MM.1S (cell line): ENCODE measurements around the gene PHF21A.
"Not testable (repeated sequence)": the region's sequence is repeated elsewhere in the genome, so short reads cannot be mapped to it uniquely, and the experiment has no call there.

ENCODE experiments used
- DNase-seq: peaks from one replicate; pipeline ENCODE4 v3.0.0-alpha.2; 2015
- H2AFZ ChIP-seq: fragments of 300-600 bp; sonication (generic); 2 replicates; pipeline ENCODE4 v1.6.0; 2016; ENCODE audit warnings: antibody characterized with exemption, low read length
- H3F3A ChIP-seq: fragments of 300-600 bp; sonication (generic); 2 replicates; pipeline ENCODE4 v1.6.1; 2016; ENCODE audit warnings: mild to moderate bottlenecking, antibody characterized with exemption, low read length, moderate library complexity, mixed read lengths; ENCODE audit not compliant: insufficient read depth
- H3K27ac ChIP-seq: fragments of 300-600 bp; sonication (generic); 2 replicates; pipeline ENCODE4 v1.5.1; 2016; ENCODE audit warnings: mild to moderate bottlenecking, low read length
- H3K27me3 ChIP-seq: fragments of 300-600 bp; sonication (generic); replicated peaks from 2 replicates; pipeline ENCODE4 v1.6.0; 2016; ENCODE audit warnings: low read length; ENCODE audit not compliant: insufficient read depth
- H3K36me3 ChIP-seq: fragments of 300-600 bp; sonication (generic); replicated peaks from 2 replicates; pipeline ENCODE4 v1.6.1; 2016; ENCODE audit warnings: mild to moderate bottlenecking, low read length, mixed read lengths; ENCODE audit not compliant: insufficient read depth
- H3K4me1 ChIP-seq: fragments of 300-600 bp; sonication (generic); 2 replicates; pipeline ENCODE4 v1.6.1; 2016; ENCODE audit warnings: low read length, mixed read lengths
- H3K4me2 ChIP-seq: fragments of 300-600 bp; sonication (generic); 2 replicates; pipeline ENCODE4 v1.6.0; 2016; ENCODE audit warnings: low read depth, low read length
- H3K4me3 ChIP-seq: fragments of 300-600 bp; sonication (generic); 2 replicates; pipeline ENCODE4 v1.5.1; 2016; ENCODE audit warnings: low read length, mixed read lengths
- H3K79me2 ChIP-seq: fragments of 300-600 bp; sonication (generic); 2 replicates; pipeline ENCODE4 v1.6.1; 2016; ENCODE audit warnings: mixed run types, low read length, mixed read lengths
- H3K9ac ChIP-seq: fragments of 300-600 bp; sonication (generic); 2 replicates; pipeline ENCODE4 v1.6.1; 2016; ENCODE audit warnings: low read length, mixed read lengths
- H3K9me2 ChIP-seq: fragments of 300-600 bp; sonication (generic); replicated peaks from 2 replicates; pipeline ENCODE4 v1.6.1; 2016; ENCODE audit warnings: mild to moderate bottlenecking, low read length, mixed read lengths; ENCODE audit not compliant: insufficient read depth
- H3K9me3 ChIP-seq: fragments of 300-600 bp; sonication (generic); replicated peaks from 2 replicates; pipeline ENCODE4 v1.6.1; 2016; ENCODE audit warnings: mild to moderate bottlenecking, low read length, mixed read lengths; ENCODE audit not compliant: insufficient read depth
- H4K20me1 ChIP-seq: fragments of 300-600 bp; sonication (generic); 2 replicates; pipeline ENCODE4 v1.6.1; 2016; ENCODE audit warnings: mild to moderate bottlenecking, low read length, moderate library complexity, mixed read lengths; ENCODE audit not compliant: insufficient read depth
- EZH2 ChIP-seq: fragments of 300-600 bp; sonication (generic); optimal IDR thresholded peaks from 2 replicates; pipeline ENCODE3; 2017; ENCODE audit warnings: low read depth, mild to moderate bottlenecking, antibody characterized with exemption, low read length, mixed read lengths
- EZH2phosphoT487 ChIP-seq: fragments of 300-600 bp; sonication (generic); IDR thresholded peaks from 2 replicates; pipeline ENCODE4 v1.6.1; 2018; ENCODE audit warnings: antibody characterized with exemption, low read length
- TF ChIP-seq, protein P1 (sequence below): fragments of 300-600 bp; sonication (generic); IDR thresholded peaks from 2 replicates; pipeline ENCODE4 v1.5.1; 2016; ENCODE audit warnings: antibody characterized with exemption, low read length, mixed read lengths

PHF21A gene

DNA sequence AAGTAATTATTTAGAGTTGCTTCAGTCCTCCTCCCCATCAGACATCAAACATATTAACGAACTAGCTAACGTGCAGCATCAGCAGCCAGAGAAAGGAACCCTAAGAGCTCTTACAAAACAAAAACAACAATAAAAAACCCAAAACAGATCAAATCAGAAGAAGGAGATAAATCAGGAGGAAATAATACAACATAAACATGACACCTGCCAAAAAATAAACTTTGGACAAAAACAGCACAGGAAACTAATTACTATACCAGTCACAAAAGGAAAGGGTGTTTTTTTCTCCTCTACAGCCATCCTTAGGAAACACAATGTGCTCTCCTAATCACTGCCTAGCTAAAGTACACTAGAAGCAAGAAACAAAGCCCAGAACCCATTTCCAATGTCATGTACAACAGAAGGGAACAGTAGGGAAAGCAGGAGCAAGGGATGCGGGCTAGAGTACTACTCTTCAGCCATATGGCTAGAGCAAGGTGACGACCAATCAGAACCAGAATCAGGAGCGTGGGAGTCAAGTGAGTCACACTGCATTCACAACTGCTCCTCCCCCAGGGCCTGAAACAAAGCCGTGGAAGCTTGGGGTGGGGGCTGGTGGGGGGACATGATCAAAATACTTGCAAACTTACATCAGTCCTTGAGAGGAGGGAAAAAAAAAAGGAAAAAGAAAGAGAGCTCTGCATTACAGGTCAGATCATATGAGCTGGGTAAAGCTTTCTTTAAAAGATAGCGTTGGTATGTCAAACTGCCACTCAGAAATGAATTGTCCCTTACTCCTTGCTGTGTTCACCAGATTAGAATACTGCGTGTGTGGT is 138.4 kb downstream of the PHF21A start:
- no peak for DNase-seq
- H4K20me1 ChIP-seq, result no peaks in the 10 kb centered on the region
- 0 out of 2 replicates have a peak, but pooled peaks cover 2% of the 10 kb centered on the region for H3K79me2 ChIP-seq
- no peak overlapping the region for H2AFZ ChIP-seq
- H3K4me2 ChIP-seq, result no peak overlapping the region
- no peak overlapping the region for H3K4me3 ChIP-seq
- no peaks in the 10 kb centered on the region for H3K27me3 ChIP-seq
- no peaks in the 10 kb centered on the region for H3K9me3 ChIP-seq
- H3K9me2 ChIP-seq, result no peaks in the 10 kb centered on the region
- no peak overlapping the region for H3K27ac ChIP-seq
- H3F3A ChIP-seq, result no peaks in the 10 kb centered on the region
- H3K9ac ChIP-seq, result no peak overlapping the region
- no peaks in the 10 kb centered on the region for H3K36me3 ChIP-seq
- TF ChIP-seq, protein P1, sequence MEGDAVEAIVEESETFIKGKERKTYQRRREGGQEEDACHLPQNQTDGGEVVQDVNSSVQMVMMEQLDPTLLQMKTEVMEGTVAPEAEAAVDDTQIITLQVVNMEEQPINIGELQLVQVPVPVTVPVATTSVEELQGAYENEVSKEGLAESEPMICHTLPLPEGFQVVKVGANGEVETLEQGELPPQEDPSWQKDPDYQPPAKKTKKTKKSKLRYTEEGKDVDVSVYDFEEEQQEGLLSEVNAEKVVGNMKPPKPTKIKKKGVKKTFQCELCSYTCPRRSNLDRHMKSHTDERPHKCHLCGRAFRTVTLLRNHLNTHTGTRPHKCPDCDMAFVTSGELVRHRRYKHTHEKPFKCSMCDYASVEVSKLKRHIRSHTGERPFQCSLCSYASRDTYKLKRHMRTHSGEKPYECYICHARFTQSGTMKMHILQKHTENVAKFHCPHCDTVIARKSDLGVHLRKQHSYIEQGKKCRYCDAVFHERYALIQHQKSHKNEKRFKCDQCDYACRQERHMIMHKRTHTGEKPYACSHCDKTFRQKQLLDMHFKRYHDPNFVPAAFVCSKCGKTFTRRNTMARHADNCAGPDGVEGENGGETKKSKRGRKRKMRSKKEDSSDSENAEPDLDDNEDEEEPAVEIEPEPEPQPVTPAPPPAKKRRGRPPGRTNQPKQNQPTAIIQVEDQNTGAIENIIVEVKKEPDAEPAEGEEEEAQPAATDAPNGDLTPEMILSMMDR, result no peak
- H3K4me1 ChIP-seq, result no peaks in the 10 kb centered on the region

DNA sequence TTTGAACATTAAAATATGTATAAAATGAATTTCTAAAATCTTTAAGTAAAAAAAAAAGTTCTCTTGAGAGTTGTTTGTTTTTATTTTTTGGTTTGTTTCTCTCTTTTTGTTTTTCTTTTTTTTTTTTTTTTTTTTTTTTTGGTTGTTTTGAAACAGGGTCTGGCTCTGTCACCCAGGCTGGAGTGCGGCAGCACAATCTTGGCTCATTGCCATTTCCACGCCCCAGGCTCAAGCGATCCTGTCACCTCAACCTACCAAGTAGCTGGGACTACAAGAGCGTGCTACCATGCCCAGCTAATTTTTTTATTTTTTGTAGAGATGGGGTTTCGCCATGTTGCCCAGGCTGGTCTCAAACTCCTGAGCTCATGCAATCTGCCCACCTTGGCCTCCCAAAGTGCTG is 139.4 kb downstream of the PHF21A start:
- H3K36me3 ChIP-seq, H3K4me3 ChIP-seq, H3K4me2 ChIP-seq, H3K9ac ChIP-seq, H3K79me2 ChIP-seq, H4K20me1 ChIP-seq, DNase-seq, H3K9me3 ChIP-seq, H3K9me2 ChIP-seq, H2AFZ ChIP-seq, H3K27ac ChIP-seq, H3F3A ChIP-seq, H3K4me1 ChIP-seq, H3K27me3 ChIP-seq: not testable (repeated sequence)

- H3K9me2 ChIP-seq, result no peaks in the 10 kb centered on the region
- H3K79me2 ChIP-seq, result no peaks in the 10 kb centered on the region
- no peaks in the 10 kb centered on the region for H3K4me1 ChIP-seq
- no peak overlapping the region for H2AFZ ChIP-seq
- no peaks in the 10 kb centered on the region for H3F3A ChIP-seq
- H3K9ac ChIP-seq, result no peak overlapping the region
- TF ChIP-seq EZH2 (no peak), EZH2phosphoT487 (no peak)
- TF ChIP-seq, protein P1, result no peak
- no peaks in the 10 kb centered on the region for H4K20me1 ChIP-seq
- H3K4me2 ChIP-seq, result no peak overlapping the region
- H3K27me3 ChIP-seq, result no peaks in the 10 kb centered on the region
- H3K9me3 ChIP-seq, result no peaks in the 10 kb centered on the region
- H3K27ac ChIP-seq, result no peak overlapping the region
- no peak overlapping the region for H3K4me3 ChIP-seq
- no peaks in the 10 kb centered on the region for H3K36me3 ChIP-seq
- no peak for DNase-seq
These were observed 146.4 kb downstream of the PHF21A start for GRCh38 chr11:45974806-45975205.

DNA sequence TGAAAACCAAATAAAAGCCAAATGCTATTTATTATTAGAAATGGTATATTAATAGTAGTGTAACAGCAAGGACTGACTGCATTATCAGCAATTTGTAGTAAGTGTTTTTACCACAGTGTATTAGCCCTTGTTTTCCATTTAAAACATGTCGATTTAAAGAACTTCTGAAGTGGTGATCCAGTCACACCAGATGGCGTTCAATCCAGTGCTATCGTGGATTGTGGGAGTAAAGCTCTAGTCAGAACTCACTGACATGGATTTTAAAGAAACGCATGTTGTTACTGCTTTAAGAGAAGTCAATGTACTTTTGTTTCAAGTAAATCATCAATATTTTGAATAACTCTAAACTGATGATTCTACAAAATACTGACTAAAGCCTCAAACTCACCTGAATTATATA is 147.7 kb downstream of the PHF21A start:
- Histone ChIP-seq H4K20me1 (no peaks in the 10 kb centered on the region), H3K36me3 (no peaks in the 10 kb centered on the region), H3K4me2 (no peak overlapping the region), H3K4me3 (no peak overlapping the region), H2AFZ (no peak overlapping the region), H3F3A (no peaks in the 10 kb centered on the region), H3K79me2 (no peaks in the 10 kb centered on the region), H3K27ac (no peak overlapping the region), H3K9me2 (no peaks in the 10 kb centered on the region), H3K27me3 (no peaks in the 10 kb centered on the region), H3K9me3 (no peaks in the 10 kb centered on the region), H3K9ac (no peak overlapping the region), H3K4me1 (no peaks in the 10 kb centered on the region)
- DNase-seq, result no peak
- TF ChIP-seq EZH2phosphoT487 (no peak), EZH2 (no peak)
- TF ChIP-seq, protein P1, result no peak
